Measurements from ENCODE around the gene TNK1.

Gene TNK1

GRCh38 chr17:7391307-7391706, 10.4 kb downstream of the TNK1 start:
- no peak for DNase-seq (ENCODE audit: low read depth)

GRCh38 chr17:7392696-7393612, 12.1 kb downstream of the TNK1 start:
- DNase-seq (ENCODE audit: low read depth) = no peak

- DNase-seq (ENCODE audit: low read depth) = peak; percentile 42
Measured at GRCh38 chr17:7393613-7394451, 12.9 kb downstream of the TNK1 start.

GRCh38 chr17:7394452-7395191, 13.7 kb downstream of the TNK1 start, which contains the start of gene PLSCR3:
TSS of gene PLSCR3 (minus strand) at chr17:7394525. CDS start at chr17:7394110, 415 bp downstream.
- DNase-seq (ENCODE audit: low read depth) = peak; percentile 77

- DNase-seq (ENCODE audit: low read depth) = no peak
Measured at GRCh38 chr17:7396147-7396546, 15.3 kb downstream of the TNK1 start.

GRCh38 chr17:7398612-7399011, 17.7 kb downstream of the TNK1 start:
- DNase-seq (ENCODE audit: low read depth) = no peak

GRCh38 chr17:7403043-7403726, 22.3 kb downstream of the TNK1 start:
- no peak for DNase-seq (ENCODE audit: low read depth)

GRCh38 chr17:7403727-7403976, 22.8 kb downstream of the TNK1 start:
- no peak for DNase-seq (ENCODE audit: low read depth)

- DNase-seq (ENCODE audit: low read depth) = peak; percentile 93
Measured at GRCh38 chr17:7403977-7404736, 23.3 kb downstream of the TNK1 start, which contains the start of gene TMEM256. TSS of gene TMEM256 (minus strand) at chr17:7404097. CDS start at chr17:7404084, 13 bp downstream.

GRCh38 chr17:7404737-7405349, 24.0 kb downstream of the TNK1 start:
- peak; percentile 57 for DNase-seq (ENCODE audit: low read depth)

GRCh38 chr17:7405350-7406234, 24.7 kb downstream of the TNK1 start:
- no peak for DNase-seq (ENCODE audit: low read depth)

- no peak for DNase-seq (ENCODE audit: low read depth)
Measured at GRCh38 chr17:7406235-7406825, 25.4 kb downstream of the TNK1 start.

- no peak for DNase-seq (ENCODE audit: low read depth)
Measured at GRCh38 chr17:7407082-7407481, 26.2 kb downstream of the TNK1 start.

- DNase-seq (ENCODE audit: low read depth) = no peak
Measured at GRCh38 chr17:7407485-7408251, 26.8 kb downstream of the TNK1 start, which contains the start of gene NLGN2. TSS of gene NLGN2 (plus strand) at chr17:7407845. CDS start at chr17:7408256, 411 bp downstream.

- DNase-seq (ENCODE audit: low read depth) = no peak
Measured at GRCh38 chr17:7408252-7408727, 27.4 kb downstream of the TNK1 start.

GRCh38 chr17:7408863-7409262, 28.0 kb downstream of the TNK1 start:
- no peak for DNase-seq (ENCODE audit: low read depth)

- DNase-seq (ENCODE audit: low read depth) = no peak
Measured at GRCh38 chr17:7409716-7410115, 28.8 kb downstream of the TNK1 start.

Data from stimulated activated CD8-positive, alpha-beta memory T cell treated with anti-CD3 and anti-CD28 coated beads, Interleukin-4, amount 100 ng/mL, for 24 hours (primary cell).